Measurements from ENCODE around the gene CYP4A22.

CYP4A22 gene

GRCh38 chr1:47198214-47198613 lies 61.0 kb downstream of the CYP4A22 start:
- Histone ChIP-seq H3K4me3 (ENCODE audit: low read depth, low read length) (no peak overlapping the region), H3K4me1 (no peaks in the 10 kb centered on the region), H3K79me2 (no peaks in the 10 kb centered on the region), H3K36me3 (ENCODE audit: control insufficient read depth, insufficient read depth, low read length) (no peaks in the 10 kb centered on the region), H3K9me3 (ENCODE audit: control insufficient read depth, low read length) (no peaks in the 10 kb centered on the region), H3K9ac (no peak overlapping the region), H3K27me3 (ENCODE audit: control insufficient read depth, insufficient read depth, low read length) (no peaks in the 10 kb centered on the region), H3K4me2 (ENCODE audit: low read length) (no peak overlapping the region), H2AFZ (no peak overlapping the region), H3K27ac (no peak overlapping the region)
- TF ChIP-seq CTCF (IDR thresholded peaks at IDR 0.05) = no peak

Measured in parathyroid adenoma (tissue), 2 donors.